Activated CD4-positive, alpha-beta T cell treated with anti-CD3 and anti-CD28 coated beads for 24 hours (primary cell): ENCODE data around the gene CDKN1C.

ENCODE experiments used
- DNase-seq, 2 donors: peaks; one replicate each; pipeline ENCODE4 v3.0.0-alpha.2; 2020; ENCODE audit warnings: low read depth in 2 of 2

CDKN1C gene

GRCh38 chr11:2846470-2846869 lies 39.1 kb downstream of the CDKN1C start:
- no peak for DNase-seq

- no peak for DNase-seq
These were observed 39.5 kb downstream of the CDKN1C start for GRCh38 chr11:2846056-2846455.

- no peak for DNase-seq
These were observed 40.6 kb downstream of the CDKN1C start for GRCh38 chr11:2844996-2845395.

GRCh38 chr11:2844116-2844842 lies 41.3 kb downstream of the CDKN1C start:
- DNase-seq: no peak

- DNase-seq: no peak
These were observed 42.0 kb downstream of the CDKN1C start for GRCh38 chr11:2843551-2843950.

DNA sequence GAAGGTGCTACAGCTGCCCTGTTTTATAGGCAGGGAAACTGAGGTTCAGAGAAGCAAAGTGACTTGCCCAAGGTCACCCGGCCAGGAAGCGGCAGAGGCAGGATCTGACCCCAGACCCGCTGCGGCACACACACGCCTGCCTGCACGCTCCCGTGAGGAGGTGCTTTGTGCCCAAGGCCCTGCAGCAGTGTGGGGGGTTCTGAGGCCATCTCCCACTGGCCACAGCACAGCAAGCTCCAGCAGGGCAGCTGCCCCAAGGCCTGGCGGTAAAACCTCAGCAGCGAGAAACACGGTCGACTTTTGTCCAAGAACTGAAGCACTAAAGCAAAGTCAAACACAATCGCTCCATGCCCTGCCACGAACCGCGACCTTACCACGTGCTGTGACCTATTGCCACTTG lies 42.7 kb downstream of the CDKN1C start:
- DNase-seq: no peak

- no peak for DNase-seq
These were observed 44.0 kb downstream of the CDKN1C start for GRCh38 chr11:2841411-2842190.

GRCh38 chr11:2839395-2839943 lies 46.1 kb downstream of the CDKN1C start:
- DNase-seq: no peak

DNA sequence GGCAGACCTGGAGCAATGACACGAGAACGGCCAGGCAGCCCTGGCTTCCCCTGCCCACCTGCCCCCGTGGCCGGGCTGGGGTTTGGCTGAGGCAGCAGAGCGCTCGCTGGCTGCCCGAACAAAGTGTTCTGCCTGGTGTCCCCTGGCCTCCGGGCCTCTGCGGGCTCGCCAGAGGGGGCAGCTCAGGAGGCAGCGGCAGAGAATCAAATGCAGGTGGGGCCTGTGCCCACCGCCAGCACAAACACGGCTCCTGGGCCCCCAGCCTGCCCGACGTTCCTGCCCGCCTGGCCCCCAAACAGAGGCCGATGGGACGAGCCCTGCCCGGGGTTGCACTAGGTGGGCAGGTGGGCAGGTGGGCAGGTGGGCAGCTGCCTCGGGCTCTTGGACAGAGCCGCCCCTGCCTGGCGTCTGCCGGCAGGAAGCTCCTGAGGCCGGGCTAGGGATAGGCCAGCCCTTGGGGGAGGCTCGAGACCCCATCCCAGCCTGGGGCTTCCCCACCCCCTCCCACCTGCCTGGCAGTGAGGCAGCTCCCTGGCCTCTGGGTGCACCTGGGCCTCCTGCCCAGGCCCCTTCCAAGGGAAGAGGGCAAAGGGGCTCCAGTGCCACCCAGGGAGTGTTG lies 46.8 kb downstream of the CDKN1C start:
- DNase-seq: no peak

- DNase-seq: no peak
These were observed 47.5 kb downstream of the CDKN1C start for GRCh38 chr11:2838091-2838490.

DNA sequence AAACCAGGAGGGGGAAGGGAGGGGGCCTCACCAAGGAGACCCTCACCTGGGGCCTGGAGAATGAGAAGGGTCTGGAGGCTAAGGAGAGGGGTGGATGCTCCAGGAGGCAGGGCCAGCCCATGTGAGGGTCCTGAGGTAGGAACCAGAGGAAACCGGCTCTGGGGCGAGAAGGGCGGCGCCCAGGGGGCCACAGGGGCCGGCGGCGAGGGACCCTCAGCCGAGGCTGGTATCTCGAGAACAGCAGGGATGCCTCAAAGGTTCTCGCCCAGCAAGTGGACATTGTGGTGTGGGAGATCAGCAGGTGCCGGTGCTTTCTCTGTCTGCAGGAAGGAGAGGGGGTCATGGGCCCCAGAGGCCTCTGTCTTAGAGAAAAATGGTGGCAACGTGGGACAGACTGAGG lies 47.9 kb downstream of the CDKN1C start:
- no peak for DNase-seq

GRCh38 chr11:2837096-2837601 lies 48.4 kb downstream of the CDKN1C start:
- no peak for DNase-seq

DNA sequence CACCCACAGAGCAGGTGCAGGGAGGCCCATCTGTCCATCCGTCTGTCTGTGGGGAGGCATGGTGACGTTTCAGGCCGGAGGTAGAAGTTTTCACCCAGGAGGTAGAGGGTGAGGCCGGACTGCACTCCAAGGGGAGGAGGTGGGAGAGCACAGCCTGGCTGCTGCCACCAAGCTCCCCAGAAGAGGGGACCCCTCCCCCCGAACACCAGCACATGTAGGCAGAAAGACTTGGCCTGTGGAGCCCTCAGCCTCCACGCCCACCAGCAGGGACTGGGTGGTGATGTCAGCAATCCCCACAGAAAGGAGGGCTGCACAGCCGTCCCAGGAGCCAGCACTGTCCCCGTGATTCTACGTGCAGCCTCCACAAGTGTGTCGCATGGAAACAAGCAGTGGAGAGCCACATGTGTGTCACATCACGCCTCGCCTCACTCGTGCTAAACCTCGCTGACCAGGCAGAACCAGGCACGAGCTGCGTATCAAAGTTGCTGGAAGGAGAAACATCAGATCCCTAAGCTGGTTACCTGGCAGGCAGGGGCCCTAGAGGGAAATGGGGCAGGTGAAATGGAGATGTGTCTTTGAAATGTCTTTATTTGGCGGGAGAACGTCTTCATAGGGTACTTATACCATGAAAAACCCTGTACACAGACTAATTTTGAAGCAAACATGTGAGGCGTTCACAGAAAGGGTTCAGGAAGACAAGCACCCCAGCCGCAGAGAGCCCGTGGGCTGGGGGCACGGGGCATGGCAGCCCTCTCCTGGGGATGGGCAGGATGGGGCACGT lies 49.1 kb downstream of the CDKN1C start:
- DNase-seq: no peak

GRCh38 chr11:2835751-2836150 lies 49.8 kb downstream of the CDKN1C start:
- no peak for DNase-seq

- DNase-seq: no peak
These were observed 50.3 kb downstream of the CDKN1C start for GRCh38 chr11:2835296-2835695.

- no peak for DNase-seq
These were observed 50.9 kb downstream of the CDKN1C start for GRCh38 chr11:2834503-2835273.

- DNase-seq: no peak
These were observed 51.7 kb downstream of the CDKN1C start for GRCh38 chr11:2833716-2834502.
